Caco-2 (cell line): Measurements from ENCODE around the gene CYTH2. TPM values are rescaled to one million over a fixed set of nuclear protein-coding genes. Genes with fewer than 3 reads are reported as not detected.

Source experiments
- BruUV-seq: library from RNA; stranded (reverse); fragments of 400-500 nt; replicated peaks from 2 replicates; lab custom pipeline; 2021; lab: Mats Ljungman, UMichigan
- CTCF ChIA-PET: fragments of 300-600 bp; sonication (Branson Sonifier 250); formaldehyde crosslinking; loops from one replicate; lab custom pipeline; 2022; ENCODE audit warnings: antibody characterized with exemption; lab: Charles Lee
- POLR2A ChIA-PET: fragments of 300-600 bp; sonication (Branson Sonifier 250); formaldehyde crosslinking; loops from one replicate; lab custom pipeline; 2022; ENCODE audit warnings: antibody characterized with exemption; lab: Charles Lee
- DNase-seq, 2 experiments: peaks; one replicate each; pipeline versions ENCODE4 v3.0.0 to v3.0.0-alpha.2; 2020 to 2022
- H3K27me3 ChIP-seq: replicated peaks from 2 replicates; pipeline ENCODE4 v1.6.0; 2011; ENCODE audit warnings: low read length; ENCODE audit not compliant: control insufficient read depth, insufficient read depth
- H3K36me3 ChIP-seq: 2 replicates; pipeline ENCODE4 v1.5.1; 2011; ENCODE audit warnings: low read length; ENCODE audit not compliant: control insufficient read depth, insufficient read depth
- H3K4me1 ChIP-seq: fragments of 250-450 bp; sonication (Bioruptor Pico); 2 replicates; pipeline ENCODE4 v1.5.1; 2020; ENCODE audit warnings: mild to moderate bottlenecking
- H3K4me3 ChIP-seq: 2 replicates; pipeline ENCODE4 v1.5.1; 2011; ENCODE audit warnings: low read depth, mild to moderate bottlenecking, control low read depth, low read length
- H3K9me3 ChIP-seq: fragments of 250-450 bp; sonication (Bioruptor Pico); 2 replicates; pipeline ENCODE4 v1.5.1; 2020; ENCODE audit warnings: mild to moderate bottlenecking, moderate library complexity
- H3K27ac Mint-ChIP-seq: one replicate; pipeline ENCODE4 v1.8.0; 2022; ENCODE audit warnings: mixed read lengths; ENCODE audit not compliant: unreplicated experiment
- H3K27me3 Mint-ChIP-seq: one replicate; pipeline ENCODE4 v1.8.0; 2022; ENCODE audit warnings: mixed read lengths; ENCODE audit not compliant: insufficient read depth, unreplicated experiment
- H3K36me3 Mint-ChIP-seq: one replicate; pipeline ENCODE4 v1.8.0; 2022; ENCODE audit warnings: mild to moderate bottlenecking, mixed read lengths; ENCODE audit not compliant: insufficient read depth, unreplicated experiment
- H3K4me1 Mint-ChIP-seq: one replicate; pipeline ENCODE4 v1.8.0; 2022; ENCODE audit warnings: low read depth, mixed read lengths; ENCODE audit not compliant: unreplicated experiment
- H3K4me3 Mint-ChIP-seq: one replicate; pipeline ENCODE4 v1.8.0; 2022; ENCODE audit warnings: mild to moderate bottlenecking, moderate library complexity, mixed read lengths; ENCODE audit not compliant: unreplicated experiment
- H3K9me3 Mint-ChIP-seq: one replicate; pipeline ENCODE4 v1.8.0; 2022; ENCODE audit warnings: mixed read lengths; ENCODE audit not compliant: unreplicated experiment
- intact Hi-C: fragments of 100-400 bp; cut with micrococcal nuclease; formaldehyde crosslinking; loops from one replicate; pipeline ENCODE4 v1.10.0; 2022; ENCODE audit not compliant: unreplicated experiment
- total RNA-seq: library from RNA; stranded (reverse); gene quantifications from 2 replicates; pipeline ENCODE4 v1.2.3, GENCODE V29; 2022
- TF ChIP-seq, protein P1 (sequence below), 2 experiments: fragments of 200-600 bp in 1 of 2; IDR thresholded peaks; 1 replicate in 1 of 2; 2 replicates in 1 of 2; pipeline versions ENCODE4 v1.5.1 to v1.8.0; 2011 to 2022; ENCODE audit warnings: antibody characterized with exemption in 1 of 2, control low read depth in 1 of 2, inconsistent platforms in 1 of 2, low read depth in 1 of 2, low read length in 1 of 2, mild to moderate bottlenecking in 1 of 2, moderate library complexity in 1 of 2; ENCODE audit not compliant: insufficient read depth in 1 of 2, severe bottlenecking in 1 of 2, unreplicated experiment in 1 of 2

CYTH2 gene
- total RNA-seq, 1 experiment from 2014 or later = 74.6 TPM

GRCh38 chr19:48506138-48506733 is 37.1 kb downstream of the CYTH2 start:
- Histone ChIP-seq H3K4me3 (no peak overlapping the region), H3K9me3 (no peaks in the 10 kb centered on the region), H3K36me3 (no peaks in the 10 kb centered on the region), H3K4me1 (peaks cover 18% of the 10 kb centered on the region; the same call in 1 of the 2 replicates), H3K27me3 (no peaks in the 10 kb centered on the region)
- CTCF ChIA-PET = interaction anchor here (0.6 to 5.9 kb wide), 17 partner anchors 12 to 185 kb away, joined by 3 to 112 read pairs (median 4); partner anchors contain the start of genes RPL18 and SPHK2
- Mint-ChIP-seq H3K27ac (no peak overlapping the region), H3K27me3 (no peaks in the 10 kb centered on the region), H3K4me1 (peaks cover 17% of the 10 kb centered on the region), H3K36me3 (peaks cover 15% of the 10 kb centered on the region), H3K9me3 (no peaks in the 10 kb centered on the region), H3K4me3 (no peak overlapping the region)
- TF ChIP-seq, protein P1, sequence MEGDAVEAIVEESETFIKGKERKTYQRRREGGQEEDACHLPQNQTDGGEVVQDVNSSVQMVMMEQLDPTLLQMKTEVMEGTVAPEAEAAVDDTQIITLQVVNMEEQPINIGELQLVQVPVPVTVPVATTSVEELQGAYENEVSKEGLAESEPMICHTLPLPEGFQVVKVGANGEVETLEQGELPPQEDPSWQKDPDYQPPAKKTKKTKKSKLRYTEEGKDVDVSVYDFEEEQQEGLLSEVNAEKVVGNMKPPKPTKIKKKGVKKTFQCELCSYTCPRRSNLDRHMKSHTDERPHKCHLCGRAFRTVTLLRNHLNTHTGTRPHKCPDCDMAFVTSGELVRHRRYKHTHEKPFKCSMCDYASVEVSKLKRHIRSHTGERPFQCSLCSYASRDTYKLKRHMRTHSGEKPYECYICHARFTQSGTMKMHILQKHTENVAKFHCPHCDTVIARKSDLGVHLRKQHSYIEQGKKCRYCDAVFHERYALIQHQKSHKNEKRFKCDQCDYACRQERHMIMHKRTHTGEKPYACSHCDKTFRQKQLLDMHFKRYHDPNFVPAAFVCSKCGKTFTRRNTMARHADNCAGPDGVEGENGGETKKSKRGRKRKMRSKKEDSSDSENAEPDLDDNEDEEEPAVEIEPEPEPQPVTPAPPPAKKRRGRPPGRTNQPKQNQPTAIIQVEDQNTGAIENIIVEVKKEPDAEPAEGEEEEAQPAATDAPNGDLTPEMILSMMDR (IDR thresholded peaks at IDR 0.05; ENCODE audit: insufficient read depth in 1 of 2, low read depth in 1 of 2, low read length in 1 of 2, severe bottlenecking in 1 of 2, unreplicated experiment in 1 of 2) = peak; percentile 29 to 61
- DNase-seq = peak in 1 of 2 experiments; percentile 50
- no TSS peak for BruUV-seq
- intact Hi-C loops = loop anchor here (1.0 kb wide), 1 partner anchor 78 kb away; no protein-coding TSS in a partner anchor
- POLR2A ChIA-PET = interaction anchor here (0.6 to 1.1 kb wide), 5 partner anchors 13 to 146 kb away, joined by 3 to 10 read pairs (median 4); no protein-coding TSS in a partner anchor

- no peaks in the 10 kb centered on the region for H3K9me3 ChIP-seq
- Mint-ChIP-seq H3K4me1 (peaks cover 16% of the 10 kb centered on the region), H3K4me3 (no peak overlapping the region), H3K27ac (peak overlapping the region; percentile 45), H3K36me3 (peaks cover 11% of the 10 kb centered on the region), H3K9me3 (no peaks in the 10 kb centered on the region), H3K27me3 (no peaks in the 10 kb centered on the region)
- ChIA-PET CTCF (interaction anchor here (0.5 to 5.9 kb wide), 5 partner anchors 18 to 101 kb away, joined by 3 to 112 read pairs (median 5); no protein-coding TSS in a partner anchor), POLR2A (interaction anchor here (0.5 kb wide), 1 partner anchor 50 kb away, joined by 3 read pairs; no protein-coding TSS in a partner anchor)
- no peak overlapping the region for H3K4me3 ChIP-seq
- intact Hi-C loops = no loop called here
- 0 out of 2 replicates have a peak, but pooled peaks cover 12% of the 10 kb centered on the region for H3K4me1 ChIP-seq
- TF ChIP-seq, protein P1 (IDR thresholded peaks at IDR 0.05; ENCODE audit: insufficient read depth in 1 of 2, low read depth in 1 of 2, low read length in 1 of 2, severe bottlenecking in 1 of 2, unreplicated experiment in 1 of 2) = no peak
- no peak for DNase-seq
- H3K27me3 ChIP-seq = no peaks in the 10 kb centered on the region
- no TSS peak for BruUV-seq
- no peaks in the 10 kb centered on the region for H3K36me3 ChIP-seq
These were observed 38.8 kb downstream of the CYTH2 start for GRCh38 chr19:48507911-48508439.

DNA sequence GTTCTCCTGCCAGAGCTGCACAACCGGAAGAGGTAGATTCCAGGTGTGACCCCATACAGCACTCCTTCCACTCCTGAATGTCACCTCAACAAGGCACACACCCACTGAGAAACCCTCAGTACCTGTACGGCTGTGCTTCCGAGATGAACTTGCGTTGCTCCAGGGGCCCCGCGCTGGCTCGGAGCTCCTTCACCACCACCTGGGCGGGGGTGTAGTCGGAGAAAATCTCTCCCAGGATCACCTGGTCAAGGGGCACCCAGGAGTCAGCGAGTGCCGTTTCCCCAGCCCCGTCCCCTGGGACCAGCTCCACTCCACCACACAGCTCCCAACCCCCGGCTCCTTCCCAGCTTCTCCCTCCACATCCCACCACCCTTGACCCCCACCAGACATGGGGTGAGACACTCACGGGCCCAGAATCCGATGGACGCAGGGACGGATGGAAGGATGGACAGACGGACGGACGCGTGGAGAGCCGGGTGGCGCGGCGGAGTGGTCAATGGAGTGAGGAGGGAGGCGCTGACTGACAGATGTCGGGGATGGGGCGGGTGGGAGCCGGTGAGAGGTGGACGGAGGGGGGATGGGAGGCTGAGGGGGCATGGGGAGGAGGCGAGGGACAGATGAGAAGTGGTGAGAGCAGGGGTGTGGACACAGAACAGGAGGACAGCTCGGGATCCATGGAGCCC is 39.7 kb downstream of the CYTH2 start:
- no TSS peak for BruUV-seq
- Histone ChIP-seq H3K4me3 (no peak overlapping the region), H3K27me3 (no peaks in the 10 kb centered on the region), H3K36me3 (no peaks in the 10 kb centered on the region), H3K4me1 (0 out of 2 replicates have a peak, but pooled peaks cover 12% of the 10 kb centered on the region), H3K9me3 (no peaks in the 10 kb centered on the region)
- Mint-ChIP-seq H3K9me3 (no peaks in the 10 kb centered on the region), H3K4me3 (peak overlapping the region; percentile 27), H3K4me1 (peaks cover 11% of the 10 kb centered on the region), H3K27me3 (no peaks in the 10 kb centered on the region), H3K27ac (no peak overlapping the region), H3K36me3 (peaks cover 11% of the 10 kb centered on the region)
- POLR2A ChIA-PET = interaction anchor here (0.6 kb wide), 1 partner anchor 22 kb away, joined by 12 read pairs; no protein-coding TSS in a partner anchor
- intact Hi-C loops = no loop called here
- CTCF ChIA-PET = interaction anchor here (1.2 to 5.9 kb wide), 2 partner anchors 75 to 100 kb away, joined by 3 to 112 read pairs; no protein-coding TSS in a partner anchor
- TF ChIP-seq, protein P1 (IDR thresholded peaks at IDR 0.05; ENCODE audit: insufficient read depth in 1 of 2, low read depth in 1 of 2, low read length in 1 of 2, severe bottlenecking in 1 of 2, unreplicated experiment in 1 of 2) = no peak
- no peak for DNase-seq
